Colon (tissue), 2 donors: ENCODE data around the gene HPCAL4.

ENCODE experiments used
- FAIRE-seq: peaks from 2 replicates; lab custom pipeline; 2012; peaks lifted over from hg19 to GRCh38; lab: Jason Lieb, UNC
- donor health status: control.
- donor health status: control.

Gene HPCAL4

DNA sequence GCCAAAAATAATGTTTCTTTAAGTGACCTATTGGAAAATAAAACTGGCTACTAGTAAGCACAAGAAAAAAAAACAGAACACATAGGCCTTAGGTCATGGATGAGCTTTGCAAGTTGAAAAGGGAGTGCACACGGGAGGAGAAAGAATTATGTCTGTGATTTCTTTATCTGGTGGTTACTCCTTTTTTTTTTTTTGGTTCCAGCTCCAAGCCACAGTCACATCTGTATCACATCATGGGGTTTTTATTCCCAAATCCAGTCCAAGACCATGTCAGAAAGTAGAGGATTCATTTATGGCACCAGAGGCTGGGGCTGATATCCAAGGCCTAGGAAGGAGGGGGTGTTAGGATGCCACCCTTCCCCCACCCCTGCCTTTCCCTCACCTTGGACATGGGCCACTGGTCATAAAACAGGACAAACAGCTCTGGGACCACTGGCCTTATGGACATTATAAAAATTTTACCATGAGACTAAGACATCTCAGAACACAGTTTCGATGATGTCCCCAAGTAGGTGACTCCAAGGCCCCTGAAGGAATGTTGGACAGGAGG lies 41.5 kb downstream of the HPCAL4 start:
- no peak for FAIRE-seq

DNA sequence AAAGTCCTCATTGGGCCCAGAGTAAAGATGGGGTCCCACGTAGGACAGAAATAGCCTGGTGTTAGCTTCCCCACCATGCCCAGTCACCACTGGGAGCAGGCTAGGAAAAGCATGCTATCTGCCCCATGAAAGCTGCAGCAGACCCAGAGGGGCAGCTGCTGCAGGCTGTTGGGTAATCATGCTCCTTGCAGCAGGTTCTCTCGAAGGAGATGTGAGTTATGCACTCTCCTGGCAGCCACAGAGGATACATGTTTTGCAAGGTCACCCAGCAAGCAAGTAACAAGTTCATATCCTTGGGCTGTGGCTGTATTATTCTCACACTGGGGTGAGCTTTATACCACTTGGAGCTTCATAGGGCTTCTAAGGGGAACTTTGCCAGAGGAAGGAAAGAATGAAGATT lies 42.7 kb downstream of the HPCAL4 start:
- no peak for FAIRE-seq

DNA sequence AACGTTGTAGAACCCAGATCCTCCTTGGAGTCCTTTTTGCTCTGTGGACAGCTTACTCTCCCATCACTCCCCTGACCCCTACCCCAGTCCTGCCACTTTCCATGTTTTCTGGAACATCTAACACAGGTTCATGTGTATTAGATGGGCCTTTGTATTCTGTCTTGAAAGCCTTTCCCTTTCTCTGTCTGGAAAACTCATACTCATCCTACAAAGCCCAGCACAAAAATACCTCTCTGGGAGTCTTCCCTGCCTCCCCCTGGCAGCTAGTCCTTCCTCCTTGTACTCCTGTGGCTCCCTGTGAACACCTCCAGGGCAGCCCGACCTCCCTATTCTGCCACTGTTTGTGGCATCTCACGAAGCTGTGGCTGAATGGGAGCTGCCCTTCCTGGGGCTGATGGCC lies 44.0 kb downstream of the HPCAL4 start:
- no peak for FAIRE-seq

DNA sequence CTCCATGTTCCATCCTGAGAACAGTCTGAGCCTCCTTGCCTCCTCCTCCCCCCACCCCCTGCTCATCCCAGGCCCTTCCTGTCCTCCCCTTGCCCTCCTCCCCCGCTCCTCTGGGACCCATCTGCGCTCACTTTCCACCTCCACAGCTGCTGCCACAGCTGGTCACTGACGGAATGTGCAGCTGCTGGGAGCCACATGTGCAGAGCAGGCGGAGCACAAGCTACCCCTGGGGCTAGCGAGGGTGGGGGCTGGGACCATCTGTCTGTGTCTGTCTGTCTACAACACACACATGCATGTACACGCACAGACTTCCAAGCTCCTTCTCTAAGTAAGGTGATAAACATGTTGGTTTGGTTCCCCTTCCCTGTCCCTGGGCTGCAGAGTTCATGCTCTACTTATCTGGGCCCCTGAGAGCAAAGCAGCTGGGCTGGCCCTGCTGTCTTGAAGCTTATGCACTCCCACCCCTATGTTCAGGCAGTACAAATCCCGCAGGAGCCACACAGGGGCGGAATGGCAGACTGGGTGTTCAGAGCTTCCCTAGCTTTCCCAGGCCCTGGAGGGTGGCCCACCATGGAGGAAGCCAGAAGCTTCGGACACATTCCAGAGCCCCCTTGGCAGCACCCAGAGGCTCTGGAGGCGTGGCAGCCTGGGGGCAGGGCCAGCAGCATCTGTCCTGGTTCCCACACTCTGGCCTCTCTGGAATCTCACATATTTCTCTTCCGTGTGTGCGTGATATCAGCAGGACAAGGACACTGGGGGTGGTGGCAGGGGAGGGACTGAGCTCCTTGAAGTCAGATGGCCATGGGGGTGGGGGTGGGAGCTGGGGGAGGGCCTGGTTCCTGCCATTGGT lies 44.8 kb downstream of the HPCAL4 start:
- FAIRE-seq = no peak

- no peak for FAIRE-seq
Measured at GRCh38 chr1:39645411-39646043, 45.7 kb downstream of the HPCAL4 start.

DNA sequence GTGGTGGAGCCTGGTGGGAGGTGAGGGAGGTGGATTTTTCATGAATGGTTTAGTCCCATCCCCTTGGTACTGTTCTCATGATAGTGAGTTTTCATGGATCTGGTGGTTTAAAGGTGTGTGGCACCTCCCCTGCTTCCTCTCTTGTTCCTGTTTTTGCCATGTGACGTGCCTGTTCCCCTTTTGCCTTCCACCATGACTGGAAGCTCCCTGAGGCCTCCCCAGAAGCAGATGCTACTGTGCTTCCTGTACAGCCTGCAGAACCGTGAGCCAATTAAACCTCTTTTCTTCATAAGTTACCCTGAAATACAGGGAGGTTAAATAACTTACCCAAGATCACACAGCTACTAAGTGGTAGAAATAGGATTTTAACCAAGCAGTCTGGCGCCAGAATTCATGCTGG lies 47.5 kb downstream of the HPCAL4 start:
- no peak for FAIRE-seq

DNA sequence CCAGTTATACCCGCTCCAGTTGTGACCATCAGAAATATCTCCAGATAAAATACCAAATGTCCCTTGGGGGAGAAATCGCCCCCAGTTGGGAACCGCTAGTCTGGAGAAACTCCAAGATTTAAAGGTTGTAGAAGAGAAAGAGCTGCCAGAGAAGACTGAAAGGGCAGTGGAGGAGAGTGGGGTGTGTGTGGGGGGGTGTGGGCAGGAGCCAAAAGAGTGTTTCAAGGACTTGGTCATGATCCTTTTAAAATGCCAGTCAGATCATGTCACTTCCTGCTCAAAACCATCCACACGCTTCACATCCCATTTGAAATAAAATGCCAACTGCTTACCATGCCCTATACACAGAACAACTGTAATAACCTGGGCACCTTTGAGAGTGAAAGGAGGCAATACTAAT lies 48.4 kb downstream of the HPCAL4 start:
- no peak for FAIRE-seq

DNA sequence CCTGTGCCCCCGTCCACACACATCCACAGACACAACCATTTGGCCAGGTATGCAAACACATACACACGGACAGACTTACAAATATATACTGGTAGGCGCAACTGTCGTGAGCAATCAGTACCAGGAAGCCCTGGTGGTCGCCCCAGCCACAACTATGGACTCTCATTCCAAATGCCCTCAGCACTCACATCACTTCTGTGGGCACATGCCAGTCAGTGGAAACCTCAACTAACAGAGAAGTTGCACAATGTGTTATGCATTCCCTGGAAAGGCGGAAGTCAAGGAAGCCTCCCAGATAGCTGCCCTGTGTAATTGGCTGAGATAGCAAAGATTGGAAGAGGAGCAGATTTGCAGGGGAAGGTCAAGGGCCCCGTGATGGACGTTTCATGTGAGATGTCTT lies 50.4 kb downstream of the HPCAL4 start:
- FAIRE-seq = no peak

- FAIRE-seq = no peak
Measured at GRCh38 chr1:39639305-39640130, 51.7 kb downstream of the HPCAL4 start, which contains the start of gene HEYL. Gene HEYL, minus strand, starts transcription at chr1:39639643. Its CDS starts 18 bp downstream, at chr1:39639625.

- no peak for FAIRE-seq
Measured at GRCh38 chr1:39638965-39639304, 52.3 kb downstream of the HPCAL4 start.

DNA sequence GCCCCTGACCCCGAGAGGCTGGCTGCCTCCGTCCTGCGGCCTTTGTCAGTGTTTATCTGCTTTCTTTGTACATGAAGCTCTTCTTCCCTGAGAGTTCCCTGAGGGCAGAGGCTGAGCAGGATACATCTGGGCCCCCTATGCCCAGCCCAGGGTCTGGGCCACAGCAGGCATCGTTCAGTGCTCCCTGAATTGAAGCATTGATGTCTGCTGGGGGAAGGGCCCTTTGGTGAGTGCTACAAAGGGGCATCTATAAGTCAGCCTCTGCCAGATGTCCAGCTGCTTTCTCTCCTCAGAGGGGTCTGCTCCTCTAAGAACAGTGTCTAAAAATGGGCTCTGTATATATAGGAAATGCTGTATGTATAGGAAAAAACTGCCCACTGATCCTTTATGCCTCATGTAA lies 53.9 kb downstream of the HPCAL4 start:
- FAIRE-seq = no peak

- no peak for FAIRE-seq
Measured at GRCh38 chr1:39635871-39636210, 55.4 kb downstream of the HPCAL4 start.

DNA sequence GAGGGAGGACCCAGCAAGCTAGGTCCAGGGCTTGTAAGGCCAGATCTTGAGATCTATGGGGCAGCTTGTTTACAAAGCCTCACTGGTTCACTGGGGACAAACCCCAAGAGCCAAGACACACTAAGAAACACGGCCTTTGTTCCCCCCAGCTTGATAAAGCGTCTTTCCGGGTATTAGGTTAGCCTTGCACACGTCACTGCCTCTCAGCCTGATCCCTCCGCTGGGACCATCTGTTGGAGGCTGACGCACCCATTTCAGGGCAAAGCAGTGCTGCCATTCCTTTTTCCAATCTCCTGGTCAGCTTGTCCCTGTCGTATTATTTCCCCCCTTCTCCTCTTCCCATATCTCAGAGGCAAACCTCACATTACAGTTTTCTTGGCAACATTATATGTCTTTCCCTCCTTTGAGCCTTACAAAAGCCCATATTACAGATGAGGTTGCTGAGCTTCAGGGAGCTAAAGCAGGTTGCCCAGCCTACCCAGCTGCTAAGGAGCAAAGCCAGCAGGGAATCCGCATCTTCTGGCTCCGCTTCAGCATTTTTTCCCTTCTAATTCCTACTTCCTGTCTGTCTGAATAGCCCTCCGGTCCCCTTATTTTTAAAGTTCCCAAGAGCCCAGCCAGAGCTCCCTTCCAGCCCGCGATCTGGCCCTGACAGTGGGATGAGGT lies 55.9 kb downstream of the HPCAL4 start:
- no peak for FAIRE-seq

GRCh38 chr1:39633422-39633821 lies 57.8 kb downstream of the HPCAL4 start:
- no peak for FAIRE-seq

DNA sequence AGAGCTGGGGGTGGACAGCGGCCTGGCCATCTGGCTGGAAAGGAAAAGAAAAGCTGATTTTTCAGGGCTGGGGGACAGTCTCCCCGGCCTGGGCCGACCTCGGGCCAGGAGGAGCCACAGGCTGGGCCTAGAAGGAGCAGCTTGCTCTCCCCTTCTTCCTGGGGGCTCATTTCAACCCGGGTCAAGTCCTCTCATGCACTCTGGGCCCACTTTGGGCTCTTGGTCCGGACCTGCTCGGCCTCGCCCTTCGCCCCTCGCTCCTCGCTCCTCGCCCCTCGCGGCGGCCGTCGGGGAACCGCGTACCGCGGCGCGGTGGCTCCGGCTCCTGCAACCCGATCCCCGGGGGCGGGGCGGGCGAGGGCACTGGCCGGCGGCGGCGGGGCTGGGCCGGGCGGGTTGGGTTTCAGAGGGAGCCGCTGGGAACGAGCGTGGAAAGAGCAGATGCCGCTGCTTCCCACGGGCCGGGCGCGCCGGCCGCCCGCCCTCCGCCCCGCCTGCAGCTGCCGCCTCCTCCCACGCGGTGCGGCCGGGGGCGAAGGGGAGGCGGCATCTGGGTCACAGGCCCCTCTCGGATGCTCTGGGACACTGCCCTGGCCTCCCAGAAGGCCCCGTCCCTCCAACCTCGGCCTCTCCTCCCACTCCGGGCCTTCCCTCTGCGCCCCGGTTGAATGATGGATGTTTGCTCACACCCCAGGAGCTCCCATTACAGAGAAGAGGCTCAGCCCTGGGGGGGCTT lies 58.4 kb downstream of the HPCAL4 start:
- FAIRE-seq = no peak

- FAIRE-seq = no peak
Measured at GRCh38 chr1:39632323-39632681, 58.9 kb downstream of the HPCAL4 start.

- FAIRE-seq = no peak
Measured at GRCh38 chr1:39631361-39632322, 59.6 kb downstream of the HPCAL4 start.

DNA sequence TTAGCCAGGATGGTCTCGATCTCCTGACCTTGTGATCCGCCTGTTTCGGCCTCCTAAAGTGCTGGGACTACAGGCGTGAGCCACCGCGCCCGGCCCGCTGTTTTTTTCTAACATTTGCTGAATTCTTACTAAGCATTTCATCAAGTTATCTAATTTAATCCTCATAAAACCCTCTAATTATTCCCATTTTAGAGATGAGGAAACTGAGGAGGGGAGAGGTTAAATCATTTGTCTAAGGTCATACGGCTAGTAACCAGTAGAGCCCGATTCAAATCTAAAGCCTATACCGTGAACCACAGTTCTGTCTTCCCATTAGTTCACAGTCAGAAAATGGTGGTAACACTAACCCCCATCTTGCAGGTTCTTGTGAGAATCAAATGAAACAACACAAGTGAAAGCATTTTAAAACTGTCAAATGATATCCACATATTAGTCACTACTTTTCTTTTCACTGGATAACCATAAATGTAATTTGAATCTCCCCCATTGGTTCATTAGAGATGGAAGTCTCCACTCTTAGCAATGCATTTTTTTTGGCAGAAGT lies 62.4 kb downstream of the HPCAL4 start:
- FAIRE-seq = no peak
